CD8-positive, alpha-beta memory T cell (primary cell): Measurements from ENCODE around the gene NUBP2. TPM values are rescaled to one million over a fixed set of nuclear protein-coding genes. Genes with fewer than 3 reads are reported as not detected.
A peak's percentile ranks its signal among the peaks of the same experiment; 100 is the strongest.

Source experiments
- CTCF ChIA-PET: fragments of 350-600 bp; sonication (Branson Sonifier 250); formaldehyde crosslinking; loops from one replicate; lab custom pipeline; 2021; ENCODE audit warnings: antibody characterized with exemption; lab: Charles Lee
- POLR2A ChIA-PET: fragments of 350-600 bp; sonication (Branson Sonifier 250); formaldehyde crosslinking; loops from one replicate; lab custom pipeline; 2021; ENCODE audit warnings: antibody characterized with exemption; lab: Charles Lee
- DNase-seq, 5 donors: peaks; one replicate each; pipeline versions ENCODE4 v3.0.0 to v3.0.0-alpha.2; 2020 to 2022; ENCODE audit warnings: mixed read lengths in 1 of 5
- H3K27ac ChIP-seq: one replicate; pipeline ENCODE4 v1.7.0; 2013; ENCODE audit warnings: low read depth, mild to moderate bottlenecking, low read length, moderate library complexity
- H3K27me3 ChIP-seq: 2 replicates; pipeline ENCODE4 v1.7.0; 2013; ENCODE audit warnings: low read length, mild to moderate bottlenecking; ENCODE audit not compliant: insufficient read depth, poor library complexity, severe bottlenecking
- H3K36me3 ChIP-seq: 2 replicates; pipeline ENCODE4 v1.7.0; 2013; ENCODE audit warnings: mild to moderate bottlenecking, low read length, moderate library complexity; ENCODE audit not compliant: insufficient read depth
- H3K4me1 ChIP-seq: 2 replicates; pipeline ENCODE4 v1.7.0; 2013; ENCODE audit warnings: mild to moderate bottlenecking, low read length, moderate library complexity; ENCODE audit not compliant: insufficient read depth
- H3K4me3 ChIP-seq: 2 replicates; pipeline ENCODE4 v1.7.0; 2013; ENCODE audit warnings: mild to moderate bottlenecking, low read length
- H3K9me3 ChIP-seq: 2 replicates; pipeline ENCODE4 v1.7.0; 2013; ENCODE audit warnings: mild to moderate bottlenecking, low read length
- H3K27ac Mint-ChIP-seq, 8 donors: one replicate each; pipeline ENCODE4 v1.8.0; 2020 to 2021; ENCODE audit warnings: mixed read lengths in 8 of 8, mild to moderate bottlenecking in 6 of 8, inconsistent platforms in 3 of 8, moderate library complexity in 3 of 8
- H3K27me3 Mint-ChIP-seq, 2 donors: one replicate each; pipeline ENCODE4 v1.8.0; 2020 to 2021; ENCODE audit warnings: mixed read lengths in 2 of 2, mild to moderate bottlenecking in 1 of 2, moderate library complexity in 1 of 2
- H3K36me3 Mint-ChIP-seq, 3 donors: one replicate each; pipeline ENCODE4 v1.8.0; 2020 to 2021; ENCODE audit warnings: mixed read lengths in 3 of 3, inconsistent platforms in 1 of 3, mild to moderate bottlenecking in 1 of 3
- H3K4me1 Mint-ChIP-seq, 3 donors: one replicate each; pipeline ENCODE4 v1.8.0; 2020 to 2021; ENCODE audit warnings: mixed read lengths in 3 of 3, inconsistent platforms in 1 of 3, mild to moderate bottlenecking in 1 of 3
- H3K4me3 Mint-ChIP-seq, 7 donors: one replicate each; pipeline ENCODE4 v1.8.0; 2020 to 2021; ENCODE audit warnings: mixed read lengths in 7 of 7, mild to moderate bottlenecking in 6 of 7, moderate library complexity in 4 of 7, inconsistent platforms in 2 of 7
- H3K9me3 Mint-ChIP-seq, 5 donors: one replicate each; pipeline ENCODE4 v1.8.0; 2020 to 2022; ENCODE audit warnings: mixed read lengths in 5 of 5, mild to moderate bottlenecking in 3 of 5, moderate library complexity in 2 of 5, inconsistent platforms in 1 of 5
- polyA plus RNA-seq: library from polyadenylated mRNA; unstranded; fragments of 300-500 nt; fragmentation: Illumina TruSeq; gene quantifications from one replicate; pipeline ENCODE4 v1.2.3, GENCODE V29; 2021
- total RNA-seq, 2 experiments: library from RNA; stranded (reverse); gene quantifications; one replicate each; pipeline ENCODE4 v1.2.3, GENCODE V29; 2021

Gene NUBP2
- total and polyA plus RNA-seq, 3 experiments from 2014 or later, result 73.9 to 96.6 (median 82.8) TPM

GRCh38 chr16:1752853-1753252, 29.9 kb upstream of the NUBP2 start:
- H3K36me3 Mint-ChIP-seq, result peaks cover 0 to 64% (median 0%) of the 10 kb centered on the region in 3 donors
- H3K27me3 Mint-ChIP-seq, result no peaks in the 10 kb centered on the region
- no peak for DNase-seq
- no peak overlapping the region for H3K4me3 Mint-ChIP-seq
- H3K27ac ChIP-seq, result no peak overlapping the region
- no peaks in the 10 kb centered on the region for H3K9me3 Mint-ChIP-seq
- no peak overlapping the region for H3K27ac Mint-ChIP-seq
- H3K27me3 ChIP-seq, result no peaks in the 10 kb centered on the region
- peaks cover 8 to 13% (median 10%) of the 10 kb centered on the region in 3 donors for H3K4me1 Mint-ChIP-seq
- ChIA-PET CTCF (interaction anchor here (1.6 kb wide), 1 partner anchor 30 kb away, joined by 3 read pairs; the partner anchor contains the start of genes NUBP2 and SPSB3), POLR2A (no interaction called here)
- no peaks in the 10 kb centered on the region for H3K9me3 ChIP-seq
- H3K4me3 ChIP-seq, result no peak overlapping the region
- H3K36me3 ChIP-seq, result peaks cover 22% of the 10 kb centered on the region
- H3K4me1 ChIP-seq, result peaks cover 10% of the 10 kb centered on the region

- Mint-ChIP-seq H3K4me1 (peaks cover 8 to 14% (median 10%) of the 10 kb centered on the region in 3 donors), H3K4me3 (no peak overlapping the region), H3K27me3 (no peaks in the 10 kb centered on the region), H3K9me3 (no peaks in the 10 kb centered on the region), H3K27ac (no peak overlapping the region), H3K36me3 (peaks cover 0 to 58% (median 0%) of the 10 kb centered on the region in 3 donors)
- POLR2A ChIA-PET, result interaction anchor here (0.7 kb wide), 1 partner anchor 309 kb away, joined by 3 read pairs; no protein-coding TSS in a partner anchor
- CTCF ChIA-PET, result no interaction called here
- Histone ChIP-seq H3K4me3 (no peak overlapping the region), H3K36me3 (peaks cover 11% of the 10 kb centered on the region), H3K27me3 (no peaks in the 10 kb centered on the region), H3K4me1 (peaks cover 10% of the 10 kb centered on the region), H3K9me3 (no peaks in the 10 kb centered on the region), H3K27ac (no peak overlapping the region)
- DNase-seq, result no peak
Measured at GRCh38 chr16:1754204-1754603, 28.6 kb upstream of the NUBP2 start.

GRCh38 chr16:1757714-1758461, 24.9 kb upstream of the NUBP2 start:
- CTCF ChIA-PET, result interaction anchor here (1.0 kb wide), 1 partner anchor 25 kb away, joined by 3 read pairs; the partner anchor contains the start of genes NUBP2 and SPSB3
- POLR2A ChIA-PET, result interaction anchor here (0.6 kb wide), 1 partner anchor 1559 kb away, joined by 11 read pairs; no protein-coding TSS in a partner anchor
- Histone ChIP-seq H3K27ac (no peak overlapping the region), H3K4me1 (peaks cover 10% of the 10 kb centered on the region), H3K4me3 (no peak overlapping the region), H3K36me3 (no peaks in the 10 kb centered on the region), H3K27me3 (no peaks in the 10 kb centered on the region), H3K9me3 (no peaks in the 10 kb centered on the region)
- Mint-ChIP-seq H3K27me3 (no peaks in the 10 kb centered on the region), H3K9me3 (no peaks in the 10 kb centered on the region), H3K36me3 (peaks cover 0 to 55% (median 0%) of the 10 kb centered on the region in 3 donors), H3K4me1 (peaks cover 8 to 14% (median 10%) of the 10 kb centered on the region in 3 donors), H3K4me3 (peak overlapping the region in 1 of 7 donors; percentile 54), H3K27ac (peak overlapping the region in 3 of 8 donors; percentile 39 to 94 (median 87))
- DNase-seq, result no peak

- Histone ChIP-seq H3K27ac (no peak overlapping the region), H3K9me3 (no peaks in the 10 kb centered on the region), H3K4me3 (no peak overlapping the region), H3K4me1 (peaks cover 10% of the 10 kb centered on the region), H3K36me3 (no peaks in the 10 kb centered on the region), H3K27me3 (no peaks in the 10 kb centered on the region)
- CTCF ChIA-PET, result interaction anchor here (1.0 kb wide), 1 partner anchor 24 kb away, joined by 3 read pairs; the partner anchor contains the start of genes NUBP2 and SPSB3
- Mint-ChIP-seq H3K27me3 (no peaks in the 10 kb centered on the region), H3K4me1 (peaks cover 8 to 14% (median 10%) of the 10 kb centered on the region in 3 donors), H3K27ac (peak overlapping the region in 2 of 8 donors; percentile 47 to 61), H3K36me3 (peaks cover 0 to 53% (median 0%) of the 10 kb centered on the region in 3 donors), H3K9me3 (no peaks in the 10 kb centered on the region), H3K4me3 (no peak overlapping the region)
- no peak for DNase-seq
- POLR2A ChIA-PET, result no interaction called here
Measured at GRCh38 chr16:1758923-1759322, 23.8 kb upstream of the NUBP2 start.

- H3K4me1 Mint-ChIP-seq, result peaks cover 8 to 14% (median 10%) of the 10 kb centered on the region in 3 donors
- no peak overlapping the region for H3K27ac Mint-ChIP-seq
- H3K4me3 ChIP-seq, result no peak overlapping the region
- H3K36me3 ChIP-seq, result no peaks in the 10 kb centered on the region
- CTCF ChIA-PET, result interaction anchor here (1.2 kb wide), 1 partner anchor 13 kb away, joined by 3 read pairs; the partner anchor contains the start of genes EME2 and MRPS34
- DNase-seq, result no peak
- no peak overlapping the region for H3K27ac ChIP-seq
- no peaks in the 10 kb centered on the region for H3K9me3 ChIP-seq
- H3K36me3 Mint-ChIP-seq, result peaks cover 0 to 51% (median 0%) of the 10 kb centered on the region in 3 donors
- H3K4me3 Mint-ChIP-seq, result no peak overlapping the region
- no peaks in the 10 kb centered on the region for H3K9me3 Mint-ChIP-seq
- peaks cover 10% of the 10 kb centered on the region for H3K4me1 ChIP-seq
- no peaks in the 10 kb centered on the region for H3K27me3 Mint-ChIP-seq
- POLR2A ChIA-PET, result no interaction called here
- no peaks in the 10 kb centered on the region for H3K27me3 ChIP-seq
Measured at GRCh38 chr16:1759511-1759910, 23.2 kb upstream of the NUBP2 start.

GRCh38 chr16:1760911-1761310, 21.8 kb upstream of the NUBP2 start:
- Mint-ChIP-seq H3K27me3 (no peaks in the 10 kb centered on the region), H3K4me3 (no peak overlapping the region), H3K9me3 (no peaks in the 10 kb centered on the region), H3K27ac (no peak overlapping the region), H3K36me3 (peaks cover 0 to 54% (median 0%) of the 10 kb centered on the region in 3 donors), H3K4me1 (peaks cover 8 to 14% (median 8%) of the 10 kb centered on the region in 3 donors)
- no peaks in the 10 kb centered on the region for H3K27me3 ChIP-seq
- no peak overlapping the region for H3K27ac ChIP-seq
- H3K4me1 ChIP-seq, result peaks cover 10% of the 10 kb centered on the region
- ChIA-PET CTCF (no interaction called here), POLR2A (no interaction called here)
- H3K36me3 ChIP-seq, result peaks cover 5% of the 10 kb centered on the region
- no peak for DNase-seq
- no peaks in the 10 kb centered on the region for H3K9me3 ChIP-seq
- no peak overlapping the region for H3K4me3 ChIP-seq

GRCh38 chr16:1761751-1762150, 21.0 kb upstream of the NUBP2 start:
- no peak overlapping the region for H3K4me3 ChIP-seq
- no peak for DNase-seq
- CTCF ChIA-PET, result no interaction called here
- H3K36me3 Mint-ChIP-seq, result peaks cover 0 to 56% (median 0%) of the 10 kb centered on the region in 3 donors
- H3K4me1 Mint-ChIP-seq, result peaks cover 5 to 12% (median 5%) of the 10 kb centered on the region in 3 donors
- POLR2A ChIA-PET, result no interaction called here
- no peak overlapping the region for H3K27ac Mint-ChIP-seq
- no peaks in the 10 kb centered on the region for H3K27me3 Mint-ChIP-seq
- peaks cover 7% of the 10 kb centered on the region for H3K36me3 ChIP-seq
- no peak overlapping the region for H3K4me3 Mint-ChIP-seq
- no peaks in the 10 kb centered on the region for H3K27me3 ChIP-seq
- H3K27ac ChIP-seq, result no peak overlapping the region
- no peaks in the 10 kb centered on the region for H3K9me3 ChIP-seq
- peaks cover 10% of the 10 kb centered on the region for H3K4me1 ChIP-seq
- H3K9me3 Mint-ChIP-seq, result no peaks in the 10 kb centered on the region
